AG09309 (cell line): Measurements from ENCODE around the gene RABGAP1L.
"Not testable (repeated sequence)": the region's sequence is repeated elsewhere in the genome, so short reads cannot be mapped to it uniquely, and the experiment has no call there.

ENCODE experiments used
- DNase-seq: peaks from one replicate; pipeline ENCODE4 v3.0.0-alpha.2; 2010; ENCODE audit warnings: low read depth
- H3K4me3 ChIP-seq: 2 replicates; pipeline ENCODE4 v1.5.1; 2011; ENCODE audit warnings: mild to moderate bottlenecking, low read depth, low read length, moderate library complexity; ENCODE audit not compliant: control insufficient read depth
- TF ChIP-seq, protein P1 (sequence below): IDR thresholded peaks from 2 replicates; pipeline ENCODE4 v1.5.1; 2011; ENCODE audit warnings: mild to moderate bottlenecking, low read depth, low read length, inconsistent platforms; ENCODE audit not compliant: insufficient read depth, control insufficient read depth; ENCODE audit errors: missing control alignments

Gene RABGAP1L

DNA sequence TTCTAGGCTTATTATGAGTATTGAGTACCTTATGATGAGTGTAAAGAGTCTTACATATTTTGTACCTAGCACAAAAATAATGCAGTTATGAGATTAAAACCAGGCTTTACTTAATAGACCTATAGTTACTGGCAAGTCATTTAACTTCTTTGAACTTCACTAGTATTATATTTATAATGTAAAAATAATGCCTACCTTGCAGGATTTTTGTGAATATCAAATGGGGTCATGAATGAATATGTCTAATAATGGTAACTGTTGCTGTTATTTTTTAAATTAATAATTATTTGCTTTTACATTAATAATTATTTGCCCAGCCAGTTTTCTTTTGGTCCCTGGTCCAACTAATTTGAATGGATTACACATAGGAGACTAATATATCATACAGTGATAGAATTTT is 530.9 kb downstream of the RABGAP1L start:
- H3K4me3 ChIP-seq = no peak overlapping the region
- DNase-seq = no peak
- TF ChIP-seq, protein P1, sequence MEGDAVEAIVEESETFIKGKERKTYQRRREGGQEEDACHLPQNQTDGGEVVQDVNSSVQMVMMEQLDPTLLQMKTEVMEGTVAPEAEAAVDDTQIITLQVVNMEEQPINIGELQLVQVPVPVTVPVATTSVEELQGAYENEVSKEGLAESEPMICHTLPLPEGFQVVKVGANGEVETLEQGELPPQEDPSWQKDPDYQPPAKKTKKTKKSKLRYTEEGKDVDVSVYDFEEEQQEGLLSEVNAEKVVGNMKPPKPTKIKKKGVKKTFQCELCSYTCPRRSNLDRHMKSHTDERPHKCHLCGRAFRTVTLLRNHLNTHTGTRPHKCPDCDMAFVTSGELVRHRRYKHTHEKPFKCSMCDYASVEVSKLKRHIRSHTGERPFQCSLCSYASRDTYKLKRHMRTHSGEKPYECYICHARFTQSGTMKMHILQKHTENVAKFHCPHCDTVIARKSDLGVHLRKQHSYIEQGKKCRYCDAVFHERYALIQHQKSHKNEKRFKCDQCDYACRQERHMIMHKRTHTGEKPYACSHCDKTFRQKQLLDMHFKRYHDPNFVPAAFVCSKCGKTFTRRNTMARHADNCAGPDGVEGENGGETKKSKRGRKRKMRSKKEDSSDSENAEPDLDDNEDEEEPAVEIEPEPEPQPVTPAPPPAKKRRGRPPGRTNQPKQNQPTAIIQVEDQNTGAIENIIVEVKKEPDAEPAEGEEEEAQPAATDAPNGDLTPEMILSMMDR = no peak

DNA sequence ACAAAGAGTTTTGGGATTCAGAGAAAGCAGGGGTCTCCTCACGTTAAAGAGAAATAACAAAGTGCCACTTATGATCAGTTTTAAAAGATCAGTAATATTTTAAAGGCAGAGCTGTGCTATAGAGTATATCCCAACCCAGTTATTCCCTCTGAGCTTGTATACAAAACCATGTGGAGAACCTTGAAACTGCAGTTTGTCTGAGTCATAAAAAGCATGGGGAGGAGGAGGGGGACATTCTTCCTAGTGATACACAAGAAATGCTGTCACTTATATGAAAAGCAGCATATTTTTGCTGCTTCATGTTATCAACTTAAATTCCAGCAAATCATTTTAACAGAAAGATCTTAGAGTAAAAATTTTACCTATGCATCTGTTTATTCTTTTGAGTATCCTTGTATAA is 533.0 kb downstream of the RABGAP1L start:
- no peak overlapping the region for H3K4me3 ChIP-seq
- TF ChIP-seq, protein P1 = peak; percentile 15
- DNase-seq = no peak

DNA sequence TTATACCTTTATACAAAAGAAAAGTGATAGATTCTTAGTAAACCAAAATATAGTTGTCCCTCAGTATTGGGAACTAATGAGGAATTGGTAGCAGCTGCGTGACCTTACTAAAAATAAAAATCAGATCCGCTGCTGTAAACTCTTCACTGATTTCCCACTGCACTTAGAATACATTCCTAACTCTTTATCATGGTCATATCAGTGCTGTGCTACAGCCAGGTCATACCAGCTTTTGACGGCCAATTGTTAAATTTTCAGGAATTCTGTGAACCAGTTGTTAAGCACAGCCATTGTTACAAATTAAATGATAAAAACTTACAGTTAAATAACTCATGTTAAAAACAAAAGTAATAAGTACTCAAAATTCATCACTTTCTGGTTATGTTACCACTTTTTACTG is 533.8 kb downstream of the RABGAP1L start:
- no peak for DNase-seq
- TF ChIP-seq, protein P1 = no peak
- no peak overlapping the region for H3K4me3 ChIP-seq

DNA sequence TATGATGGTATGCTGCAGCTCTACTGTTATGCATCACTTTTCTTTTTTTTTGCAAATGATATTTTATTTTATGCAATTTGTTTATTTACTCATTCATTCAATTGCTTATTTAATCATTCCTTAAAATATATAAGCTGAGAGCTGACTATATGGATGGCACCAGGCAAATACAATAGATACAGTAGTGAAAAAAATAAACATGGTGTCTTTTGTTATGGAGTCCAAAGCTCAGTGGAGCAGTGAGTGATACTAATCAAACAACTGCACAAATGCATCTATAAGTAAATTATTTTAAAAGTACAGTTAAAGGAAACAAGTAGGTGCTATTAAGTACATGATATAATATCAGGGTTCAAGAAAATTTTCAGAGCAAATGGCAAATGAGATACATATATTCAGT is 534.2 kb downstream of the RABGAP1L start:
- H3K4me3 ChIP-seq = not testable (repeated sequence)

DNA sequence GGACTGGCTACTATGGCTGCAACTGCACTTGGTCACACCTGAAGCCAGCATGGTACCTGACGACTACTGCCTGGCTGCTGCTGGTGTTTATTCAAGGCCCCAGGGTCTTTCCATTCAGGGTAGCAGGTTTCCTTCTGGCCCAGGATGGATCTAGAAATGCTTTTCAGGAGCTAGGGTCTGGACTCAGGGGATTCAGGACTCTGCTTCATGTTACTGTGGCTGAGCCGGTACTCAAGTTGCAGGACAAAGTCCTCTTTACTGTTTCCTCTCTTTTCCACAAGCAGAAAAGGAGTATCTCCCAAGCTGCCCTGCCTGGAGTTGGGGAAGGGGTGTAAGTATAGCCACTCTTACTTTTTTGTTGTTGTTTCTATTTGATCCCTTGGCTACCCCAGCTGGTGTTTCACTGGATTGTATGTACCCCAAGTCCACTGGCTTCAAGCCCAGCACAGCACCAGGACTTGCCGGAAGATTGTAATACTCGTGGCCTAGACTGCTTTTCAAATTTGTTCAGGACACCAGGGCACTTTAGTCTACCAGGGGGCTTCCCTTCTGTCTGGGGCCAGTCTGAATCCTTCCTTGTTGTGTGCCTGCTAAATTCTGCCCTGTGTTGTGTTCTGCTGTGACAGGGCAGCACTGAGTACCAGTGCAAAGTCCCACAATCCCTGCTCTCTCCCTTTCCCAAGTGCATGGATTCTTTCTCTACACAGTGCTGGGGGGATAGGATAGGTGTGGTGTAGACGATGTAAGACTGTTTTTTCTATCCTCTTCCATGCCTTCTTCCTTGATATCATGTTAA is 536.9 kb downstream of the RABGAP1L start:
- H3K4me3 ChIP-seq = no peak overlapping the region
- TF ChIP-seq, protein P1 = no peak
- no peak for DNase-seq

More for the DNA sequence above, 534.2 kb downstream of the RABGAP1L start:
- not testable (repeated sequence) for DNase-seq

DNA sequence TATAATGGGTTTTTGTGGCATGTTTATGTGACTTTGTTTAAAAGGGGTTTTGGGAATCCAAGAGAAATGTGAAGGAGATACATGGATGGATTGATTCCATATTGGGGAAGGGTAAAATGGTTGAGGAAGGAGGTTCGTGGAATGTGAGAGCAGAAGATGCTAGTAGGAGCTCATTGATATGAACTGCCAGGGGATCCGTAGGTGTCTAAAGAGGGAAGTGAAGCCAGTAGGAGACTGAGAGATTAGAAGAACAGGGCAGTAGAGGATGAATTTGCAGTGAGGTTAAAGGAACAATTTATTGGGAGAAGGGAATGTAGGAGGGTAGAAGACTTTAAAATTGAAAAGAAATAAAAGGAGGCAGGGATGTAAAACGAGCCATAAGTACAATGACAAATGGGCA is 541.0 kb downstream of the RABGAP1L start:
- DNase-seq = no peak
- H3K4me3 ChIP-seq = no peak overlapping the region
- TF ChIP-seq, protein P1 = no peak

DNA sequence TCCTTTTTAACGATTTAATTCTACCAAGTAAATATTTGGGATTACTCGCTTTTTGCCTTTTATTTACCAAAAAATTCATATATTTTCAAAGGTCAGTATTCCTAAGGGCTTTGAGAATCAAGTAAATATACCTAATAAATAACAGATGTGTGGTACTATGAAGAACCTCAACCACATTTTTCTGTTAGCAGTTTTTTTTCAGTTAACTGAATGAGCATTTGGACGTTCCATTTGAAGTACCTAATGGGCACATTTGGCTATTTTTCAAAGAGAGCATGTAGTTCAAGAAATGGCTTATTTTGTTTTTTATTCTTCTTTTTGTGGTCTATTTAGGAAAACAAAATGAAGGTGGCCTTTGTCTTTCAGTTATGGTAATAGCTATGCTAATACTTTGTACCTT is 541.5 kb downstream of the RABGAP1L start:
- DNase-seq = peak; percentile 4
- TF ChIP-seq, protein P1 = no peak
- H3K4me3 ChIP-seq = no peak overlapping the region
